ENCODE measurements around the gene USP47.

USP47 gene

GRCh38 chr11:11866203-11866602 lies 24.4 kb downstream of the USP47 start:
- no peak for DNase-seq

- no peak for DNase-seq
Measured at GRCh38 chr11:11867720-11868119, 25.9 kb downstream of the USP47 start.

GRCh38 chr11:11871991-11872401 lies 30.2 kb downstream of the USP47 start:
- DNase-seq = no peak

GRCh38 chr11:11876458-11876857 lies 34.7 kb downstream of the USP47 start:
- DNase-seq = no peak

- DNase-seq = no peak
Measured at GRCh38 chr11:11880179-11880578, 38.4 kb downstream of the USP47 start.

- DNase-seq = no peak
Measured at GRCh38 chr11:11882539-11882938, 40.8 kb downstream of the USP47 start.

GRCh38 chr11:11884351-11884750 lies 42.6 kb downstream of the USP47 start:
- no peak for DNase-seq

- DNase-seq = no peak
Measured at GRCh38 chr11:11884774-11885481, 43.2 kb downstream of the USP47 start.

- DNase-seq = no peak
Measured at GRCh38 chr11:11894486-11894885, 52.7 kb downstream of the USP47 start.

- DNase-seq = no peak
Measured at GRCh38 chr11:11895672-11896071, 53.9 kb downstream of the USP47 start.

- no peak for DNase-seq
Measured at GRCh38 chr11:11898648-11899047, 56.9 kb downstream of the USP47 start.

GRCh38 chr11:11899401-11899800 lies 57.6 kb downstream of the USP47 start:
- DNase-seq = no peak

GRCh38 chr11:11901929-11902328 lies 60.2 kb downstream of the USP47 start:
- no peak for DNase-seq

- no peak for DNase-seq
Measured at GRCh38 chr11:11909727-11910126, 68.0 kb downstream of the USP47 start.

GRCh38 chr11:11910541-11910940 lies 68.8 kb downstream of the USP47 start:
- DNase-seq = no peak

GRCh38 chr11:11913395-11913794 lies 71.6 kb downstream of the USP47 start:
- DNase-seq = no peak

- DNase-seq = no peak
Measured at GRCh38 chr11:11915625-11916024, 73.9 kb downstream of the USP47 start.

GRCh38 chr11:11916981-11917399 lies 75.2 kb downstream of the USP47 start:
- no peak for DNase-seq

- no peak for DNase-seq
Measured at GRCh38 chr11:11923828-11924227, 82.1 kb downstream of the USP47 start.

- DNase-seq = no peak
Measured at GRCh38 chr11:11929920-11930319, 88.1 kb downstream of the USP47 start.

- DNase-seq = no peak
Measured at GRCh38 chr11:11931461-11932055, 89.8 kb downstream of the USP47 start.

GRCh38 chr11:11935536-11935935 lies 93.8 kb downstream of the USP47 start:
- no peak for DNase-seq

- DNase-seq = no peak
Measured at GRCh38 chr11:11937433-11937832, 95.7 kb downstream of the USP47 start.

- DNase-seq = no peak
Measured at GRCh38 chr11:11937957-11938356, 96.2 kb downstream of the USP47 start.

GRCh38 chr11:11940551-11940950 lies 98.8 kb downstream of the USP47 start:
- no peak for DNase-seq

Data from T-helper 9 cell (primary cell).